ENCODE results near the gene UBE2G1.
"Not testable (repeated sequence)": the region's sequence is repeated elsewhere in the genome, so short reads cannot be mapped to it uniquely, and the experiment has no call there.

The UBE2G1 gene

DNA sequence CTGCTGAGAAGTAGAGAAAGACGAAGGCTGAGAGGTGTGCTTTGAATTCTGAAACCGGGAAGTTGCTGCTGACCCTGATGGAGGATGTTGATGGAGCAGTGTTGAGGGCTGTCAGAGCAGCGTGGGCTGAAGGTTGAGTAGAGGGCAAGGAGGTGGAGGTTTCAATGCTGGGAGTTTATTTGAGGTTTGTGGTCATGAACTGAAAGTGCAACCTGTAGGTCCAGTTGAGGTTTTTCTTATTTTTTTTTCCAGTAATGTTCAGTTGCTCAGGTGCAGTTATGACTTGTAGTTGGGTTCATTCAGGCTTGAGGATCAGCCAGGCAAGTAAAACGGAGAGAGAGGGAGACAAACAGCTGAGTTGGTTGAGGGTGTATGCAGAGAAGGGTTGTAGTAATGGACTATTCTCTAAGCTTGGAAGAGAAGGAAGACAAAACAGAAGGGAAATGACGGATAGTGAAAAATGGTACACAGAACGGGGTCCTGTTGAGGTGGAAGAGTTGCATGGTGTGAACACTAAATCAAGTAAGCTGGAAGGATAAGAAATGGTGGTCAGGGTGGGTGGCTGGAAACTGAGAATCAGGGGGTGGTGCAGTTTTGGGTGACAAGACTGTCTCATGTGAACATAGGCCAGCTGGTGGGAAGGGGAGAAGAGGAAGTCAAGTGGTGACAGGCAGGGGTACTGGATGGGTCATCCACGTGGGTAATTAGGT, 8.7 kb upstream of the UBE2G1 start:
- DNase-seq: no peak

DNA sequence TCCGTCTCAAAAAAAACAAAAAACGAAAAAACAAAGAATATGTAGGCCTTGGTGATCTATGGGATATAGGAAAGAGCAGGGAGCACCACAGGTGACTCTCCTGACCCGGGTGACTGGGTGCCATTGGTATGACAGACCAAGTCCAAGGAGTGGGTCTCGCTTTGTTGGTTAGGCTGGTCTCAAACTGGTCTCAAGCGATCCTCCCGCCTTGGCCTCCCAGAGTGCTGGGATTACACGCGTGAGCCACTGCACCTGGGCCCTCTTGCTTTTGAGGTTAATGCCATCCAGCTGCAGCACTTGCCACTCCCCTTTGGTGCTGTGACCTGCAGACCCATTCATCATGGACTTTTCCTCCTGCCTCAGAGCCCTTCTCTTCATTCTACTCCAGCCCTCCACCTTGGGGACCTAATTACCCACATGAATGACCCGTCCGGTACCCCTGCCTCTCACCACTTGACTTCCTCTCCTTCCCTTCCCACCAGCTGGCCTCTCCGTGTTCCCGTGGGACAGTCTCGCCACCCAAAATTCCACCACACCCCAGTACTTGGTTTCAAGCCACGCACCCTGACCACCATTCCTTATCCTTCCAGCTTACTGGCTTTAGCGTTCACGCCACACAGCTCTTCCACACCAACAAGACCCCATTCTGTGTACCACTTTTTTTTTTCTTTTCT, 3.2 kb upstream of the UBE2G1 start:
- no peak for DNase-seq

DNA sequence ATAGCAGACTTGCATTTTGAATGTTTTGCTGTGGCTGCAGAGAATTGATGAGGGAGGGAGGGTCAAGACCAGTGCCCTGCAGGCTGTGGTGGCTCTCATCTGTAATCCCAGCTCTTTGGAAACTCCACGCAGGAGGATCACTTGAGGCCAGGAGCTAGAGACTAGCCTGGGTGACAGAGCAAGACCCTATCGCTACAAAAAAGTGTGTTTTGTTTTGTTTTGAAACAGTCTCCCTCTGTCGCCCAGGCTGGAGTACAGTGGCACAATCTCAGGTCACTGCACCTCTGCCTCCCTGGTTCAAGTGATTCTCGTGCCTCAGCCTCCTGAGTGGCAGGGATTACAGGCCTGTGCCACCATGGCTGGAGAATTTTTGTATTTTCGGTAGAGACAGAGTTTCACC, 1.9 kb upstream of the UBE2G1 start:
- DNase-seq: no peak

DNA sequence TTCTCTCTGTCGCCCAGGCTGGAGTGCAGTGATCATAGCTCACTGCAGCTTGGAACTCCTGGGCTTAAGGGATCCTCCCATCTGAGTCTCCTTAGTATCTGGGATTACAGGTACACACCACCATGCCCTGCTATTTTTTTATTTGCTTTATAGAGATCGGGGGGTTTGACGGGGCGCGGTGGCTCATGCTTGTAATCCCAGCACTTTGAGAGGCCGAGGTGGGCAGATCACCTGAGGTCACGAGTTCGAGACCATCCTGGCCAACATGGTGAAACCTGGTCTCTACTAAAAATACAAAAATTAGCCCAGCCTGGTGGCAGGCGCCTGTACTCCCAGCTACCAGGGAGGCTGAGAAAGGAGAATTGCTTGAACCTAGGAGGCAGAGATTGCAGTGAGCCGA, 702 bp upstream of the UBE2G1 start:
- DNase-seq: not testable (repeated sequence)

DNA sequence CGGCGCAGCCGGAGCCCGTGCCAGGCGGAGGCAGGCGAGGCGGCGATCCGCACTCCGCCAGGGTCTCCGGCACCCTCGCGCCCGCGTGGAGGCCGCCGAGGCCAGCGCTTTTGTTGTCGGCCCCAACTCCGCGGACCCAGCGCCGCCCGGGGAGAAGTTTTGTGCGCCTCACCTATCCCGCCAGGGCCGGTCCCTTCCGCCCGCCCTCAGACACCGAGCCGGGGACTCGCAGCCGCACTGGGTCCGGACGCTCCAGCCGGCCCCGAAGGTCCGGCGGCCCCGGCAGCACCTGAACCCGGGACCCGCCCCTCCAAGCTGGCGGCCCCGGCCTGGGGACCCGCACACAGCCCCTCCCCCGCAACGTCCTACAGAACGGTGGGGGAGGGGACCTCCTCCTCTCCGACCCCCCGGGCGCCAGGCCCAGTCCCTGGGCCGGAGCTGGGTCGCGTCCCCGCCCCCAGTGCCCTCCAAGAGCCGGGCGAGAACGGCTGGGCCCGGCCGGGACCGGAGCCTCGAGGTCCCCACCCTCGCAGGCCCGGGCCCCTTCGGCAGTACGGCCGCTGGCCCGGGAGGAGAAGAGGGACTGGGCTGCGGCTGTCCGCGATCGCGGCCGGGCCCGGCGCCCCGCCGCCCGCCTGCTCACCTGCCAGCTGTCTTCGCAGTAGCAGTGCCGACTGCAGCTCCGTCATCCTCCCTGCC, 698 bp downstream of the UBE2G1 start:
- no peak for DNase-seq

DNA sequence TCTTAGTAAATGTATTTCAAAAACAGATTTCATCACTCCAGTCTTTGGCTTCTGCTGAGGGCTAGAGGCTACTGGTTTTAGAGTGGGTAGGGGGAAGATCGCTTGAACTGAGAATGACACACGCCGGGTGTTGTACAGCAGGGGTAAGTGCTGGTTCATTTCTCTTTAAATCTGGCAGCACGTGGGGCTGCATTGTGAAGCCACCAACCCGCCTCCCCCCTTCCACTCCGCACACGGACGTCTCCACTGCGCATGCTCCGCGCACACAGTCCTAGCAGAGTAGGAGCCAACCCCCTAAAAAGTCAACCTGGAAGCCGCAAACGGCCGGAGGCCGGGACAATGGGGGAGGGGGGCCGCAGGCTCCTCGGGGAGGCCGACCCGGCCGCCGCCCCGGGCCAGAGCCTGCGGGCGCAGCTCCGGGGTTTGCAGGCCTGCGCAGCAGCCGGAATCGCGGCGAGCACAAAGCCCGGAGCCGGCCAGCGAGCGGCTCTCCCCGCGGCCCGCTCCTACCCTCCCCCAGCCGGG, 1.3 kb downstream of the UBE2G1 start:
- DNase-seq: peak; percentile 82

DNA sequence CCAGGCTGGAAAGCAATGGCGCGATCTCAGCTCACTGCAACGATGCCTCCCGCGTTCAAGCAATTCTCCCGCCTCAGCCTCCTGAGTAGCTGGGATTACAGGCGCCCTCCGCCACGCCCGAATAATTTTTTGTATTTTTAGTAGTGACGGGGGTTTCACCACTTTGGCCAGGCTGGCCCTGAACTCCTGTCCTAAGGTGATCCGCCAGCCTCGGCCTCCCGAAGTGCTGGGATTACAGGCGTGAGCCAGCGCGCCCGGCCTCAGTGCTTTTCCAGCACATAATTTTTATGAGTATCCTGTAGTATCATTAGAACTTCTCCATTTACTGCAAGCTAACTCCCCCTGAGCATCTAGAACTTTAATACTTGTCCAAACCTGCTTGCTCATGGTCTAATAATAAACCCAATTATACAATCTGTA, 1.8 kb downstream of the UBE2G1 start:
- DNase-seq: no peak

DNA sequence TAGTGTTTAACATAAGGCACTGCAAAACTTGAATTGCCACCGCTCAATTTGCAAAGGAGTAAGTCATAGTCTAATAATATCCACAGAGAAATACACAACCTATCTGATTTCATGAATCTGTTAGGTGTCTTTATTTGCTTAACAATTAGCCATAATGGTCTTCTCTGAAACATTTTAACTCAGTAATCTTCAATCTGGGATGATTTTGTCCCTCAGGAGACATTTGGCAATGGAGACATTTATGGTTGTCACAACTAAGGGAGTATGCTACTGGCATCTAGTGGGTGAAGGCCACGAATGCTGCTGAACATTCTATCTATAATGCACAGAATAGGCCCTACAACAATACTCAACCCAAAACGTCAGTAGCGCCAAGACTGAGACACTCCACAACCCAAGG, 4.3 kb downstream of the UBE2G1 start:
- DNase-seq: no peak

DNA sequence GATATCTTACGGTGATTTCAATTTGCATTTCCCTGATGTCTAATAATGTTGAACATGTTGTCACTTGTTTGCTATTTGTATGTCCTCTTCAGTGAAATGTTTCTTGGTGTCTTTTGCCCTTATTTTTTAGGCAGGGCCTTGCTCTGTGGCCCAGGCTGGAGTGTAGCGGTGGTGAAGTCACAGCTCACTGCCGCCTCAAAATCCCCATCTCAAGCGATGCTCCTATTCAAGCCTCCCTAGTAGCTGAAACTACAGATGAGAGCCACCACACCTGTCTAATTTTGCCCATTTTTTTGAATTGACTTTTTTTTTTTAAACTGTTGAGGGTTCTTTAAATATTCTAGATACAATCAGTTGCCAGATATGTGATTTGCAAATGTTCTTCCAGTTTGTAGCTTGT, 8.3 kb downstream of the UBE2G1 start:
- no peak for DNase-seq

DNA sequence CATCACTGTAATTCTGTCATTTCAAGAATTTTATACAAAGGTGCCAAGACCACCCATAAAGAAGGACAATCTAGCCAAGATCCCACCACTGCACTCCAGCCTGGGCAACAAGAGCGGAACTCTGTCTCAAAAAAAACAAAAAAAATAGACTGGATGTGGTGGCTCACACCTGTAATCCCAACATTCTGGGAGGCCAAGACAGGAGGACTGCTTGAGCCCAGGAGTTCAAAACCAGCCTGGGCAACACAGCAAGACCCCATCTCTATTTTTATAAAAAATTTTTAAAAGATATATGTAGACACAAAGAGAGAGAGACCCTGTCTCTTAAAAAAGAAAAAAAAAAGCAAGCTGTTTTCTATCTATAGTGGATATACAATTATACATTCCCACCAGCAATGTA, 8.8 kb downstream of the UBE2G1 start:
- no peak for DNase-seq

DNA sequence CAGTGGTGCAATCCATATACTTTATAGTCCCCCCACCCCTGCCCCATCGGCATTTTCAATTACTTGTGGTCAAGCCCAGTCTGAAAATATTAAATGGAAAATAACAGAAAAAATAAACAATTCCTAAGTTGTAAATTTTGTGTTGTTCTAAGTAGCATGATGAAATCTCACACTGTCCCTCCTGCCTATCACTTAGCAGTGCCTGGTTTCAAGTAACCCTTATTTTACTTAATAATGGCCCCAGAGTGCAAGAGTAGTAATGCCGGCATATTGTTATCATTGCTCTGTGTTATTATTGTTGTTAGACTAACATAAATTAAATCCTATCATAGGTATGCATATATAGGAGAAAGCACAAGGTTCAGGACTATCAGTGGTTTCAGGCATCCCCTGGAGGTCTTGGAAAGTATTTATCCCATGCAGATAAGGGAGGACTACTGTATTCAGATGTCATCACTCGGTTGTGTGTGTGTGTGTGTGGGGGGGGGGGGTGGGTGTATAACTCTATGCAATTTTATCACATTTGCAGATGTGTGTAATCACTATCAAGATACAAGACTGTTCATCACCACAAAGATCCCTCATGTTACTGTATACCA, 9.3 kb downstream of the UBE2G1 start:
- no peak for DNase-seq

DNA sequence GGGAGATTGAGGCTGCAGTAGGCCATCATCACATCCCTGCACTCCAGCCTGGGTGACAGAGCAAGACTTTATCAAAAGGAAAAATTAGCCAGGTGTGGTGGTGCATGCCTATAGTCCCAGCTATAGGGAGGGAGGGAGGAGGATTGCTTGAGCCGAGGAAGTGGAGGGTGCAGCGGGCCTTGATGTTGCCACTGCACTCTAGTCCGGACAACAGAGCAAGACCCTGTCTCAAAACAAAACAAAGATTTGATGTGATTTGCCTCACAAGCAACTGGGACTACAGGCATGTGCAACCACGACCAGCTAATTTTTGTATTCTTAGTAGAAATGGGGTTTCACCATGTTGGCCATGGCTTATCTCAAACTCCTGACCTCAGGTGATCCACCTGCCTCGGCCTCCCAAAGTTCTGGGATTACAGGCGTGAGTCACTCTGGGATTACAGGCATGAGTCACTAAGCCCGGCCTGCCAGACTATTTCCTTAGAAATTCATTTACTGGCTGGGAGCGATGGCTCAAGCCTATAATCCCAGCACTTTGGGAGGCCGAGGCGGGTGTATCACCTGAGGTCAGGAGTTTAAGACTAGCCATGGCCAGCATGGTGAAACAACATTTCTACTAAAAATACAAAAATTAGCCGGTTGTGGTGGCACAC, 11.5 kb downstream of the UBE2G1 start:
- DNase-seq: no peak

DNA sequence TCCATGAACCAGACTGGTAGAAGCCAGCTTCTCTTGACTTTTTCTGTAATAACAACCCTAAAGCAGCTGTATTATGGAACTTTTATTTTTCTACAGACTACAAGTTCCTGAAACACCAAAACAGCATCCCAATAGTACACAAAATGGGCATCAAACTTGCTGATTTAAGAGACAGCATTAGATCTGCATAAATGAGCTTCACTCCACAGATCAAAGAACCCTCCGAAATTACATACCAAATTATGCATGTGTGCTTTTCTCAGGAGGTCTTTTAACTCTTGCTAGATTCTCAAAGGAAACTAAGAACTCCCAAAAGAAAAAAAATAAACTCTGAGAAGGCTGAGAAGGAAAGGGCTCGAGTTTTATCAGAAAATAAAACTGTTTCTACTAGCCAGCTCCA, 12.3 kb downstream of the UBE2G1 start:
- no peak for DNase-seq

DNA sequence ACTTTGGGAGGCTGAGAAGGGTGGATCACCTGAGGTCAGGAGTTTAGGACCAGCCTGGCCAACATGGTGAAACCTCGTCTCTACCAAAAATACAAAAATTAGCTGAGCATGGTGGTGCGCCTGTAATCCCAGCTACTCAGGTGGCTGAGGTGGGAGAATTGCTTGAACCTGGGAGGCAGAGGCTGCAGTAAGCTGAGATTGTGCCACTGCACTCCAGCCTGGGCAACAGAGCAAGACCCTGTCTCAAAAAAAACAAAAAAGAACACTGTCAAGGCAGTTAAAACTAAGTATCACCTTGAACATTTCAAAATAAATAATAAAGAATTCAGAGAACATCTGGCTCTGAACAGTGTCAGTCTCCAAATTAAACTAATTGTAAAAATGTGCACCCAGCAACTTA, 16.3 kb downstream of the UBE2G1 start:
- not testable (repeated sequence) for DNase-seq

DNA sequence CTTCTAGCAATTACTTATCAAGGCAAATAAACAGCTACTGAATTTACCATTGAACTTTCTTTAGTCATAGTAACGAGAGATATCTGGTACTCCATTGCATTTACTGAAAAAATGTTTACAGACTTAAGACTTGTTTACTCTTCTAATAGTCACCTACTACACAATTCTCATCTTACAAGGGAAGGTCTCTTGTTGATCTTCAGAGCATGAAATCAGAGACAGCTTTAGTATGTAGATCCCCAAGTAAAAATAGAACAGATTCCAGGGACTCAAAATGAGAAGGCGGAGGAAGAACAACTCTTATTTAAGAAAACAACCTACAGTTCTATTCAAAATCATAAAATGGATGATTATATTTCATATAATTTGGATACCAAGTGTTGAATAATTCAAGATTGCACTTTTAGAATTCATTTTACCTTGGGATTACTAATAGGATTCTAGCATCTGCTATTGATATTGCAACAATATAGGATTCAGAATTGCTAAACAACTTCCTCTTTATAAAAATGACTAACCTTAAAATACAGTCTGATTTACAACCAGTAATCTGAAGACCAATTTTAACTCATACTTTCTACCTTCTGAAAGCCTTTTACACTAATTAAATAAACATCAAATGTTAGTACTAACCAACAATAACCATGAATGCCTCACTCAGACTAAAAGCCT, 20.8 kb downstream of the UBE2G1 start:
- no peak for DNase-seq

DNA sequence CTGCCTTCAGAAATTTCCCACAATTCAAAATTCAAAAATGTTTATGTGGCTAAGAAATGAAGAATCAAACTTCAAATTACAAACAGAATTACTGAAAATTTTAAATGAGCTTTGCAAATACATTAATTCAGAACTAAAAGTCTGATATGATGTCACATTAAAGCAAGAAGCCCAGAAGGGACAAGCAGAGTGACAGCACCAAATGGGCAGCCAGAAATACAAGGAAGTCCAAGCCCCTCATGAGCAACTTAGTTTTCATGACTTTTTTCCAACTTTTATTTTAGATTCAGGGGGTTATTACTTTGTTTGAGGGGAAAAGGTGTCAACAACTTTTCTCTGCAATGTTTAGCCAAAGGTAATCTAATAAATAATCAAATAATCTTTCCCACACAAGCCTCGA, 21.5 kb downstream of the UBE2G1 start:
- no peak for DNase-seq

DNA sequence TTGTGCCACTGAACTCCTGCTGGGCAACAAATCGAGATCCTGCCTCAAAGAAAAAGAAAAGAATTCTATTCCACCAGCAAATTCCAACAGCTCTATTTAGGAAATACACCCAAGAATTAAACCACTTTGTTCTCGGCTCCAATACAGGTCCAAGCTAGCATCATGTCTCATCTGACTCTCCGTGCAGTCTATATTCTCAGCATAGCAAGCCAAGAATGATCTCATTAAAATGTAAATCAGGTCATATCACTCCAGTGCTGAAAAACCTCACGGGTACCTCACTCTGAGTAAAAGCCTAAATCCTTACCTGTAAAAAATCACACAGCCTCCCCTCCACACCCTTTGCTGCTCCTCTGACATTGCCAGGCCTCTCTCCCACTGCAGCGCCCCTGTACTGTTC, 23.9 kb downstream of the UBE2G1 start:
- DNase-seq: no peak

DNA sequence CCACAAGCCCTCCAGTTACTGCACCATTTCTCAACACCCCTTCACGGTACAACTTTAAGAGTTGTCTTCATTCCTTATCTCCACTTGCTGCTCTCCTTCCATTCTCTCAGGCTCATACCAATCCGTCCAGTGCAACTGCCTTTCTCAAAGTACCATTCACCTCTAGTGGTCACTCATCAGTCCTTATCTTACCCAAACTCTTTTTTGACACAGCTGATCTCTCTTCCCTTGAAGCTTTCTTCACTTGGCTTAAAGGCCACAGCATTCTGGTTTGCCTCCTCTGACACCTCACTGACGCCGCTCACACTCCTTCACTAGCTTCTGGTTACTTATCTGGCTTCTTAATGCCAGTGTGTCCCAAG, 24.9 kb downstream of the UBE2G1 start:
- DNase-seq: no peak

DNA sequence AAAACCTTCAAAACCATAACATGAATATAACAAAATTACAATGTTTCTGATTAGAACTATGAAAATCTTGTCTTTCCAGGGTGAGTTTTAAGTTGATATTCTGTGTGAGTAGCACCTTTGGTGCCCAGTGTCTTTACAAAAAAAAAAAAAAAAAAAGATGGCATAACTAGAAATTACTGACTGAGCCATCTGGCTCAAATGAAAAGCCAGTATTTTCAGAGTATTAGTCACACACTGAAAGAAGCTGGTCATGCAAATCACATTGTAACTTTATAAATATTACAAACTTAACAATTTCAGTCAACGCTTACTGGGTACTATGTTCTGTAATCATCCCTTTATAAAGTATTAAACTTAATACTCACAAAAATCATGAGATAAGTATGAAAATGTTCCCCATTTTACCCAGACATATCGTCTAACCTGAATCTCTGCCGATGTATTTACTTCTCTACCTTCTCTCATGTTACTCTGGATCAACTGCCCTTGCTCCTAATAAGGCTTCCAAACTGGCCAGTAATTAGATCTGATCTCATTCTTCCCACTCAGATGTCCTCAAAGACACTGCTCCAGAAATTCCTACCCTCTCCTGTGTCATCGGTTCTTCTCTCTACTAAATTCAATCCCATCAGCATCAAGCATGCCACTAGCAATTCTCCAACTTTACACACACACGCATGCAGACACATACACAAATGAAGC, 25.4 kb downstream of the UBE2G1 start:
- DNase-seq: no peak

DNA sequence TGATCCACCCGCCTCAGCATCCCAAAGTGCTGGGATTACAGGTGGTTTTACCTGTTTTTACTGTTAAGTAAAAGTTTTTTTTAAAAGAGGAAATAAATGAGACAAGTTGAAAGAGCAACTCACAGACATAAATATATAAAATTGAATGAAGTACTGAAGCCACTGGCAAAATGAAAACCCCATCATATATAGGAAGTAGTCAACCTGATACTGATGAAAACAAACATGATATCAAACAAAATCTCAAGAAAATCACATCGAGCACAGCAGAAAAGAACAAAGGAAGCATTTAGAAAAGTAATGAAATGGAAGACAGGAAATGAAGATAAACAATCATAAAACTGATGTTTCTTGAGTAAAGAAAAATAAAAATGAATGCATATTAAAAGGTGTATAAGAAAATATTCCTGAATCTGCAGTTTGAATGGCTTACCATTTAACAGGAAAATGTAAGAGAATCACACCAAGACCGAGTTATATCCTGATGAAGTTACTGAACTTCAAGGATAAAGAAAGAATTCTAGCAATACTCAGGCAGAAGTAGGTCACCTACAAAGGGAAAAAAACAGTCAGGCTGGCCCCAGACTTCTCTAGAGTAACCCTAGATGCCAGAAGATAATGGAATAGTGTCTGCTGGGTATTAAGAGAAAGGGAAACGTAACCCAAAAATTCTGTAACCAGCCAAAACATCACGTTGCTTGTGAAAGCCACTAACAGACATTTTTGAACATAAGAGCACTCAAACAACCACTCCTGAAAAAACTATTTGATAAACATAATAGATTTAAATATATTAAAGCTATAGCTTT, 31.5 kb downstream of the UBE2G1 start:
- no peak for DNase-seq

DNA sequence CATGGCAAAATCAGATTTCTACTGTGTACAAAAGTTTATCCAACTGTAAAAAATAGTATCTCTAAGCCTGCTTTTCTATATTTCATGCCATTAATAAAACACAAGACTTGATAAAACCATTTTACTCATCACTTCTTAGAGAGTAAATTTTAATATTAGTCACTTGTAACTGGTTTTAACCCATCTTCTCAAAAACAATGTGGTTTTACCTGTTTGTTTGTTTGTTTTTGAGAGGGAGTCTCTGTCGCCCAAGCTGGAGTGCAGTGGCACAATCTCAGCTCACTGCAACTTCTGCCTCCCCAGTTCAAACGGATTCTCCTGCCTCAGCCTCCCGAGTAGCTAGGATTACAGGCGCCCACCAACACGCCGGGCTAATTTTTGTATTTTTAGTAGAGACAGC, 32.1 kb downstream of the UBE2G1 start:
- DNase-seq: no peak

Data from DMS79 (cell line).